GM10266 (cell line): Measurements from ENCODE around the gene SEZ6.

Source experiments
- DNase-seq: peaks from one replicate; pipeline ENCODE4 v3.0.0; 2012; ENCODE audit errors: extremely low spot score
- TF ChIP-seq, protein P1 (sequence below): IDR thresholded peaks from 2 replicates; pipeline ENCODE4 v1.5.1; 2012; ENCODE audit warnings: mild to moderate bottlenecking, low read depth; ENCODE audit not compliant: control insufficient read depth, insufficient read depth; ENCODE audit errors: missing control alignments

Gene SEZ6

GRCh38 chr17:28975031-28975430 is 30.8 kb downstream of the SEZ6 start:
- DNase-seq: no peak
- TF ChIP-seq, protein P1, sequence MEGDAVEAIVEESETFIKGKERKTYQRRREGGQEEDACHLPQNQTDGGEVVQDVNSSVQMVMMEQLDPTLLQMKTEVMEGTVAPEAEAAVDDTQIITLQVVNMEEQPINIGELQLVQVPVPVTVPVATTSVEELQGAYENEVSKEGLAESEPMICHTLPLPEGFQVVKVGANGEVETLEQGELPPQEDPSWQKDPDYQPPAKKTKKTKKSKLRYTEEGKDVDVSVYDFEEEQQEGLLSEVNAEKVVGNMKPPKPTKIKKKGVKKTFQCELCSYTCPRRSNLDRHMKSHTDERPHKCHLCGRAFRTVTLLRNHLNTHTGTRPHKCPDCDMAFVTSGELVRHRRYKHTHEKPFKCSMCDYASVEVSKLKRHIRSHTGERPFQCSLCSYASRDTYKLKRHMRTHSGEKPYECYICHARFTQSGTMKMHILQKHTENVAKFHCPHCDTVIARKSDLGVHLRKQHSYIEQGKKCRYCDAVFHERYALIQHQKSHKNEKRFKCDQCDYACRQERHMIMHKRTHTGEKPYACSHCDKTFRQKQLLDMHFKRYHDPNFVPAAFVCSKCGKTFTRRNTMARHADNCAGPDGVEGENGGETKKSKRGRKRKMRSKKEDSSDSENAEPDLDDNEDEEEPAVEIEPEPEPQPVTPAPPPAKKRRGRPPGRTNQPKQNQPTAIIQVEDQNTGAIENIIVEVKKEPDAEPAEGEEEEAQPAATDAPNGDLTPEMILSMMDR: no peak

- TF ChIP-seq, protein P1: no peak
- DNase-seq: no peak
Observed at GRCh38 chr17:28974451-28974850, 31.4 kb downstream of the SEZ6 start.

DNA sequence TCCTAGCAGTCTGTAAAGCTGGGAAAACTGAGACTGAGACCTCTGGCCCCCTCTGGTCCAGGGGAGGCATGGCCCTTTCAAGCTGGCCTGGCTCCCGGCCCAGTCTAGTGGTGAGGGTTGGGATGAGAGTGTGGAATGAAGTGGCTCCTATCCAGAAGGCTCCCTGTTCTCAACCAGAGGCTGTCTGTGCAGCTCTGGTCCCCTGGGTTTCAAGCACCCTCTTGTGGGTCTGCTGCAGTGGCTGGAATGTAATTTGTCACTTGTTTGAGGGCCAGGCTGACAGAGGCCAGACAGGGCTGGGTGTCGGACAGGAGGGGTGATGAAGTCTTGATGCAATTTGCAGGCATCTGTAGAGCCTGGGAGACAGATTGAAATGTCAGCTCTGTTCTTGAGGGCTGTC is 32.4 kb downstream of the SEZ6 start:
- DNase-seq: no peak

GRCh38 chr17:28972437-28972836 is 33.4 kb downstream of the SEZ6 start:
- no peak for DNase-seq
- TF ChIP-seq, protein P1: no peak

More for the DNA sequence above, 32.4 kb downstream of the SEZ6 start:
- TF ChIP-seq, protein P1: no peak

DNA sequence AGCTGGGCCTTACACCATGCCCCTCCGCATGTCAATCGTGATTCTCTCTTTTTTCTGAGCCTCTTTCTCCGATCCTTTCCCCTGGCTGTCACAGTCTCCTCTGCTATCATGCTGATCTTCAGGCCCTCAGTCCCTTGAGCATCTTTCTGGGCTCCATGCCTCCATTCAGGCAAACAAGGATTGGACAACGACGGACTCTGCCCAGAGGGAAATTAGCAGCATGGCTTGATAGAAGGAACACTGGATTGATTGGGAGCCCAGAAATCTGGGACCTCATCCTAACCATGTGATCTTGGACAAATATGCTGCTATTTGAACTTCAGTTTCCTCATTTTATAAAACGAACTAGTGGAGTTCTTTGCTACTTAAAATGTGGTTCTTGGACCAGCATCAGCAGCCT is 35.0 kb downstream of the SEZ6 start:
- TF ChIP-seq, protein P1: no peak
- no peak for DNase-seq

DNA sequence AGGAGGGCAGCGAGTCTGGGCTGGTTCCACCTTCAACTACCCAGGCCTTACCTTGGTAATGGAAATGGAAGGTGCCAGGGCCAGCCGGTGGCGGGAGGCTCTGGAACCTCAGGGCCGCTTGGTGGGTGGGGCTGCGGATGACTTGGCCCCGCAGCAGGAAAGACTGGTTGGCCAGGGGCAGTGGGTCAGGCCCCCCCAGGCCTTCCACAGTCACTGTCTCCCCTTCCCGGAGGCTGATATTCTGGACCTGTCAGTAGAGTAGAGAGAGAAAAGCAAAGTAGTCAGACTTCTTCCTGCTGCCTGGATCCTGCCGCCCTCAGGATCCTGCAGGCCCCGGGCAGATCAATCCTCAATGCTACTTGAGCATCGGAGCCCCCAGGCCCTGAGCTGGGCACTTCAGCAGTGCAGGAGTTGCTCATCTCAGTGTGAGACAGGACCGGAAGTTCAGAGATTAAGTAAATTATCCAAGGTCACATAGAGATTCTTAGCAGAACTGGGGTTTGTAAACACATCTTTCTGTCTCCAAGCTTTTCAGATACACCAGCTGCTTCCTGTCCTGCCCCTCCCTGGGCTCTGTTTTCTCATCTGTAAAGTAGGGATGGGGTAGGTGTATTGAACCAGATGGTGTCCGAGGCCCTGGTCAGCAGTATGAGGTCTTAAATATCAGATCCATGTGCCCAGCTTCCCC is 36.0 kb downstream of the SEZ6 start:
- DNase-seq: no peak
- TF ChIP-seq, protein P1: no peak

DNA sequence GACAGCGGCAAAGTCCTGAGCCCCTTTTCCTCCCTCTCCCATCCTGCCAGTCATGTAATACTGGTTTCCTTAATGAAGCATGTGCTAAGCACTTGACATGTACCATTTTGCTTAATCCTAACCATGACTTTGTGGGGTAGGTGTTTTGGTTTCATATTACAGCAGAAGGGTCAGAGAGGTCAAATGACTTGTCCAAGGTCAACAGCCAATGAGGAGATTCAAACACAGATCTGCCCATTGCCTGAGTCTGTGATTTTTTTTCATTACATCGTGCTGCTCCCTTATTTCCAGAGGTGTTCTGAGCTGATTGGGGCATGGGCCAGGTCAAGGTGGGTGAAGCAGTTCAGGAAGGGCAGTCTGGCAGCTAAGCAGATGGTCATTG is 36.9 kb downstream of the SEZ6 start:
- TF ChIP-seq, protein P1: no peak
- no peak for DNase-seq
